Sigmoid colon (tissue), 7 donors: ENCODE measurements around the gene CYSRT1. TPM values are rescaled to one million over a fixed set of nuclear protein-coding genes. Genes with fewer than 3 reads are reported as not detected.

ENCODE experiments used
- DNase-seq: peaks from one replicate; pipeline ENCODE4 v3.0.0-alpha.2; 2019
- H3K27ac ChIP-seq, 4 donors: fragments of 200-600 bp; sonication (generic); one replicate each; pipeline ENCODE4 v1.5.1; 2016 to 2019; ENCODE audit warnings: mild to moderate bottlenecking in 1 of 4
- H3K27me3 ChIP-seq, 3 donors: fragments of 200-600 bp; sonication (generic); one replicate each; pipeline ENCODE4 v1.5.1; 2019; ENCODE audit warnings: mild to moderate bottlenecking in 1 of 3
- H3K36me3 ChIP-seq, 4 donors: fragments of 200-600 bp; sonication (generic); one replicate each; pipeline ENCODE4 v1.5.1; 2016 to 2019
- H3K4me1 ChIP-seq, 4 donors: fragments of 200-600 bp; sonication (generic); one replicate each; pipeline ENCODE4 v1.5.1; 2017 to 2019
- H3K4me3 ChIP-seq, 4 donors: fragments of 200-600 bp; sonication (generic); one replicate each; pipeline ENCODE4 v1.5.1; 2017 to 2019; ENCODE audit warnings: mild to moderate bottlenecking in 2 of 4, moderate library complexity in 1 of 4
- H3K9me3 ChIP-seq, 4 donors: fragments of 200-600 bp in 3 of 4; sonication (generic) in 3 of 4; one replicate each; pipeline versions ENCODE4 v1.5.1 to v1.6.1; 2013 to 2019
- CTCF ChIP-seq, 4 experiments: fragments of 450-650 bp in 3 of 4; fragments of 200-600 bp in 1 of 4; IDR thresholded peaks; one replicate each; pipeline ENCODE4 v1.5.1; 2016 to 2019; ENCODE audit warnings: antibody characterized with exemption in 4 of 4, mild to moderate bottlenecking in 3 of 4, moderate library complexity in 2 of 4
- EP300 ChIP-seq, 4 donors: sonication (generic); formaldehyde crosslinking; IDR thresholded peaks; one replicate each; pipeline ENCODE4 v1.6.1; 2017; ENCODE audit warnings: antibody characterized with exemption in 4 of 4
- POLR2A ChIP-seq, 2 donors: fragments of 450-650 bp; IDR thresholded peaks; one replicate each; pipeline ENCODE4 v1.6.1; 2016; ENCODE audit warnings: antibody characterized with exemption in 2 of 2, mild to moderate bottlenecking in 2 of 2, moderate library complexity in 2 of 2
- POLR2AphosphoS5 ChIP-seq, 4 donors: sonication (generic); formaldehyde crosslinking; IDR thresholded peaks; one replicate each; pipeline ENCODE4 v1.6.1; 2017; ENCODE audit warnings: antibody characterized with exemption in 4 of 4
- WGBS, 2 donors: extraction: QIAGEN DNeasy Blood & Tissue Kit; methylation state at CpG; one replicate each; pipeline ENCODE4 v1.1.7; 2013; 5-methylcytosine and 5-hydroxymethylcytosine counted together
- intact Hi-C: fragments of 100-400 bp; cut with DNase I; formaldehyde crosslinking; loops from one replicate; pipeline ENCODE4 v1.15.1; 2023
- polyA plus RNA-seq, 3 donors: library from polyadenylated mRNA; stranded (reverse); fragments of 200-250 nt; gene quantifications; one replicate each; pipeline ENCODE4 v1.2.3, GENCODE V29; 2013
- total RNA-seq, 4 donors: library from RNA; depleted of rRNA; stranded (reverse); fragments of >200 nt; gene quantifications; one replicate each; pipeline ENCODE4 v1.1.0, GENCODE V29; 2016
- donor health status: healthy with polysubstance abuse.
- donor health status: Bipolar disorder and iron deficiency.
- donor health status: healthy.

Gene CYSRT1
- total and polyA plus RNA-seq, 7 donors = 0.33 to 1.2 (median 0.54) TPM; not detected in 4

- 30 to 79% methylated on average over 6 of the region's 6 CpGs for WGBS, 2 donors
- Histone ChIP-seq H3K9me3 (no peaks in the 10 kb centered on the region), H3K36me3 (peaks cover 32 to 72% (median 45%) of the 10 kb centered on the region in 4 donors), H3K4me1 (peaks cover 0 to 47% (median 45%) of the 10 kb centered on the region in 4 donors), H3K27me3 (no peaks in the 10 kb centered on the region), H3K4me3 (peak overlapping the region in 1 of 4 donors; percentile 96), H3K27ac (no peak overlapping the region)
- TF ChIP-seq POLR2AphosphoS5 (IDR thresholded peaks at IDR 0.05) = no peak
- intact Hi-C loops = loop anchor here (5.0 kb wide), 3 partner anchors 36 to 59 kb away; partner anchors contain the start of gene RNF208
- DNase-seq = no peak
Observed at GRCh38 chr9:137186385-137186784, 38.6 kb upstream of the CYSRT1 start.

GRCh38 chr9:137187386-137187785 lies 37.6 kb upstream of the CYSRT1 start:
- no peak for DNase-seq
- WGBS, 2 donors = 80 to 86% methylated on average over 15 of the region's 15 CpGs
- H3K4me1 ChIP-seq = peaks cover 0 to 47% (median 45%) of the 10 kb centered on the region in 4 donors
- TF ChIP-seq CTCF (IDR thresholded peaks at IDR 0.05) = no peak
- TF ChIP-seq POLR2A (IDR thresholded peaks at IDR 0.05) = no peak
- no peak for TF ChIP-seq EP300 (IDR thresholded peaks at IDR 0.05)
- no peak for TF ChIP-seq POLR2AphosphoS5 (IDR thresholded peaks at IDR 0.05)
- peak overlapping the region; percentile 62 to 96 (median 72) for H3K4me3 ChIP-seq
- no peaks in the 10 kb centered on the region for H3K27me3 ChIP-seq
- no peak overlapping the region for H3K27ac ChIP-seq
- no peaks in the 10 kb centered on the region for H3K9me3 ChIP-seq
- intact Hi-C loops = loop anchor here (5.0 kb wide), 3 partner anchors 35 to 60 kb away; partner anchors contain the start of gene RNF208
- peaks cover 25 to 63% (median 42%) of the 10 kb centered on the region in 4 donors for H3K36me3 ChIP-seq

- Histone ChIP-seq H3K27ac (peak overlapping the region; percentile 95 to 99 (median 97)), H3K9me3 (no peaks in the 10 kb centered on the region), H3K27me3 (no peaks in the 10 kb centered on the region), H3K36me3 (peaks cover 18 to 56% (median 38%) of the 10 kb centered on the region in 4 donors), H3K4me3 (peak overlapping the region; percentile 62 to 96 (median 72)), H3K4me1 (peaks cover 0 to 47% (median 45%) of the 10 kb centered on the region in 4 donors)
- TF ChIP-seq EP300 (IDR thresholded peaks at IDR 0.05) = no peak
- 1% methylated on average over 31 of the region's 31 CpGs for WGBS, 2 donors
- intact Hi-C loops = loop anchor here (2.0 to 5.0 kb wide), 4 partner anchors 17 to 61 kb away; partner anchors contain the start of genes NDOR1, RNF208 and TMEM203
- no peak for DNase-seq
Observed at GRCh38 chr9:137188086-137188489, 36.9 kb upstream of the CYSRT1 start.

- Histone ChIP-seq H3K27ac (peak within 1 kb of the TSS; percentile 95 to 99 (median 97)), H3K36me3 (peaks cover 12 to 50% (median 32%) of the 10 kb centered on the region in 4 donors), H3K4me1 (peaks cover 0 to 47% (median 45%) of the 10 kb centered on the region in 4 donors), H3K9me3 (no peaks in the 10 kb centered on the region), H3K4me3 (peak within 1 kb of the TSS; percentile 62 to 96 (median 72)), H3K27me3 (no peaks in the 10 kb centered on the region)
- peak; percentile 96 for DNase-seq
- 0 to 1% methylated on average over 98 of the region's 98 CpGs for WGBS, 2 donors
- intact Hi-C loops = loop anchor here (2.0 to 5.0 kb wide), 4 partner anchors 16 to 61 kb away; partner anchors contain the start of genes NDOR1, RNF208 and TMEM203
- peak; percentile 70 to 72 for TF ChIP-seq POLR2A (IDR thresholded peaks at IDR 0.05)
- no peak for TF ChIP-seq CTCF (IDR thresholded peaks at IDR 0.05)
- no peak for TF ChIP-seq EP300 (IDR thresholded peaks at IDR 0.05)
- TF ChIP-seq POLR2AphosphoS5 (IDR thresholded peaks at IDR 0.05) = peak; percentile 86 to 97 (median 96)
Observed at GRCh38 chr9:137188490-137189296, 36.3 kb upstream of the CYSRT1 start, which contains the start of the genes ANAPC2 and SSNA1. Gene ANAPC2, minus strand, starts transcription at chr9:137188560. Its CDS starts 28 bp downstream, at chr9:137188532. Gene SSNA1, plus strand, starts transcription at chr9:137188676. Its CDS starts 51 bp downstream, at chr9:137188727.

- no peaks in the 10 kb centered on the region for H3K27me3 ChIP-seq
- no peaks in the 10 kb centered on the region for H3K9me3 ChIP-seq
- DNase-seq = no peak
- peak overlapping the region; percentile 62 to 96 (median 72) for H3K4me3 ChIP-seq
- H3K4me1 ChIP-seq = peaks cover 0 to 47% (median 45%) of the 10 kb centered on the region in 4 donors
- intact Hi-C loops = loop anchor here (2.0 to 5.0 kb wide), 4 partner anchors 15 to 62 kb away; partner anchors contain the start of genes NDOR1, RNF208 and TMEM203
- WGBS, 2 donors = 16 to 37% methylated on average over 23 of the region's 23 CpGs
- peaks cover 2 to 41% (median 24%) of the 10 kb centered on the region in 4 donors for H3K36me3 ChIP-seq
- no peak for TF ChIP-seq EP300 (IDR thresholded peaks at IDR 0.05)
- no peak for TF ChIP-seq CTCF (IDR thresholded peaks at IDR 0.05)
- TF ChIP-seq POLR2AphosphoS5 (IDR thresholded peaks at IDR 0.05) = no peak
- no peak for TF ChIP-seq POLR2A (IDR thresholded peaks at IDR 0.05)
- H3K27ac ChIP-seq = peak overlapping the region; percentile 95 to 99 (median 97)
Observed at GRCh38 chr9:137189297-137190295, 35.4 kb upstream of the CYSRT1 start.
